Loucy (cell line): ENCODE results near the gene VTCN1.

Experiments
- H2AFZ ChIP-seq: fragments of 200-600 bp; sonication (generic); 2 replicates; pipeline ENCODE4 v1.6.0; 2016; ENCODE audit warnings: antibody characterized with exemption, mild to moderate bottlenecking, low read length, moderate library complexity
- H3F3A ChIP-seq: fragments of 200-600 bp; 2 replicates; pipeline ENCODE4 v1.6.0; 2016; ENCODE audit warnings: antibody characterized with exemption, low read depth, mild to moderate bottlenecking
- H3K27me3 ChIP-seq: fragments of 200-600 bp; sonication (generic); 2 replicates; pipeline ENCODE4 v1.6.1; 2014; ENCODE audit warnings: low read length, mild to moderate bottlenecking; ENCODE audit not compliant: insufficient read depth, poor library complexity, severe bottlenecking
- H3K36me3 ChIP-seq: fragments of 200-600 bp; sonication (generic); 2 replicates; pipeline ENCODE4 v1.6.1; 2016; ENCODE audit warnings: low read length; ENCODE audit not compliant: insufficient read depth
- H3K4me1 ChIP-seq: fragments of 200-600 bp; sonication (generic); 2 replicates; pipeline ENCODE4 v1.5.1; 2014; ENCODE audit warnings: low read length, mild to moderate bottlenecking; ENCODE audit not compliant: insufficient read depth, poor library complexity, severe bottlenecking
- H3K4me2 ChIP-seq: fragments of 200-600 bp; sonication (generic); 2 replicates; pipeline ENCODE4 v1.6.0; 2014; ENCODE audit warnings: antibody characterized with exemption, low read length, low read depth, mild to moderate bottlenecking; ENCODE audit not compliant: poor library complexity, severe bottlenecking
- H3K4me3 ChIP-seq: fragments of 200-600 bp; sonication (generic); 2 replicates; pipeline ENCODE4 v1.5.1; 2014; ENCODE audit warnings: low read length, mild to moderate bottlenecking, mixed read lengths; ENCODE audit not compliant: poor library complexity, severe bottlenecking
- H3K79me2 ChIP-seq: fragments of 200-600 bp; sonication (generic); 2 replicates; pipeline ENCODE4 v1.6.1; 2014; ENCODE audit warnings: low read length; ENCODE audit not compliant: insufficient read depth
- H3K9ac ChIP-seq: fragments of 200-600 bp; sonication (generic); 2 replicates; pipeline ENCODE4 v1.6.0; 2014; ENCODE audit warnings: mild to moderate bottlenecking, low read depth, low read length, moderate library complexity; ENCODE audit not compliant: poor library complexity, severe bottlenecking
- H3K9me2 ChIP-seq: fragments of 200-600 bp; sonication (generic); replicated peaks from 2 replicates; pipeline ENCODE4 v1.6.1; 2016; ENCODE audit warnings: low read depth, low read length, mixed read lengths
- H3K9me3 ChIP-seq: fragments of 200-600 bp; sonication (generic); 2 replicates; pipeline ENCODE4 v1.6.1; 2014; ENCODE audit warnings: mild to moderate bottlenecking, antibody characterized with exemption, low read length, low read depth; ENCODE audit not compliant: insufficient read depth
- H4K20me1 ChIP-seq: fragments of 200-600 bp; sonication (generic); 2 replicates; pipeline ENCODE4 v1.6.0; 2014; ENCODE audit warnings: antibody characterized with exemption, low read length, mild to moderate bottlenecking; ENCODE audit not compliant: insufficient read depth, poor library complexity, severe bottlenecking
- CTCF ChIP-seq: fragments of 200-600 bp; sonication (generic); conservative IDR thresholded peaks from 2 replicates; pipeline ENCODE4 v1.5.1; 2014; ENCODE audit warnings: mild to moderate bottlenecking, antibody characterized with exemption, low read length
- EZH2phosphoT487 ChIP-seq: fragments of 200-600 bp; IDR thresholded peaks from 2 replicates; pipeline ENCODE4 v1.6.1; 2018; ENCODE audit warnings: antibody characterized with exemption, mild to moderate bottlenecking, moderate library complexity, borderline replicate concordance

Gene VTCN1

GRCh38 chr1:117167402-117167801, 43.3 kb downstream of the VTCN1 start:
- H3F3A ChIP-seq: no peaks in the 10 kb centered on the region
- TF ChIP-seq CTCF: no peak
- TF ChIP-seq EZH2phosphoT487: no peak
- H3K4me1 ChIP-seq: no peaks in the 10 kb centered on the region

GRCh38 chr1:117166076-117166475, 44.7 kb downstream of the VTCN1 start:
- H3K79me2 ChIP-seq: no peaks in the 10 kb centered on the region
- H3K4me2 ChIP-seq: no peak overlapping the region
- no peaks in the 10 kb centered on the region for H3K36me3 ChIP-seq
- no peaks in the 10 kb centered on the region for H3K4me1 ChIP-seq
- no peaks in the 10 kb centered on the region for H4K20me1 ChIP-seq
- no peak overlapping the region for H3K4me3 ChIP-seq
- no peaks in the 10 kb centered on the region for H3K9me3 ChIP-seq
- H3K9me2 ChIP-seq: no peaks in the 10 kb centered on the region
- no peak for TF ChIP-seq CTCF
- TF ChIP-seq EZH2phosphoT487: no peak
- H3K27me3 ChIP-seq: no peaks in the 10 kb centered on the region
- H3F3A ChIP-seq: no peaks in the 10 kb centered on the region
- no peak overlapping the region for H3K9ac ChIP-seq
- H2AFZ ChIP-seq: no peak overlapping the region

More at GRCh38 chr1:117167402-117167801, 43.3 kb downstream of the VTCN1 start:
- Histone ChIP-seq H3K4me3 (no peak overlapping the region), H3K9me2 (no peaks in the 10 kb centered on the region), H3K79me2 (no peaks in the 10 kb centered on the region), H2AFZ (no peak overlapping the region), H3K9me3 (no peaks in the 10 kb centered on the region), H3K36me3 (no peaks in the 10 kb centered on the region), H3K9ac (no peak overlapping the region), H4K20me1 (no peaks in the 10 kb centered on the region), H3K27me3 (no peaks in the 10 kb centered on the region), H3K4me2 (no peak overlapping the region)

GRCh38 chr1:117164209-117164608, 46.5 kb downstream of the VTCN1 start:
- Histone ChIP-seq H2AFZ (no peak overlapping the region), H3K4me2 (no peak overlapping the region), H3K9me3 (no peaks in the 10 kb centered on the region), H3K79me2 (no peaks in the 10 kb centered on the region), H3K36me3 (no peaks in the 10 kb centered on the region), H3K9me2 (no peaks in the 10 kb centered on the region), H3F3A (no peaks in the 10 kb centered on the region), H4K20me1 (no peaks in the 10 kb centered on the region), H3K27me3 (no peaks in the 10 kb centered on the region), H3K4me3 (no peak overlapping the region), H3K4me1 (no peaks in the 10 kb centered on the region), H3K9ac (no peak overlapping the region)
- TF ChIP-seq EZH2phosphoT487 (no peak), CTCF (no peak)
